HFF-Myc (cell line): ENCODE measurements around the gene GOLIM4.

Experiments
- DNase-seq: peaks from one replicate; pipeline ENCODE4 v3.0.0-alpha.2; 2011; ENCODE audit warnings: low read depth; ENCODE audit errors: extremely low read depth
- H3K4me3 ChIP-seq: replicated peaks from 2 replicates; pipeline ENCODE4 v1.5.1; 2011; ENCODE audit warnings: low read depth, mild to moderate bottlenecking, control low read depth, low read length
- CTCF ChIP-seq: IDR thresholded peaks from 2 replicates; pipeline ENCODE4 v1.5.1; 2012; ENCODE audit warnings: mild to moderate bottlenecking, low read depth, low read length, control low read depth; ENCODE audit errors: missing control alignments

GOLIM4 gene

GRCh38 chr3:168091302-168091858, 4.3 kb downstream of the GOLIM4 start:
- TF ChIP-seq CTCF = no peak
- no peak for DNase-seq
- H3K4me3 ChIP-seq = no peak overlapping the region

- no peak overlapping the region for H3K4me3 ChIP-seq
- no peak for DNase-seq
- TF ChIP-seq CTCF = no peak
Observed at GRCh38 chr3:168090306-168091085, 5.2 kb downstream of the GOLIM4 start.

- DNase-seq = no peak
- TF ChIP-seq CTCF = no peak
- H3K4me3 ChIP-seq = no peak overlapping the region
Observed at GRCh38 chr3:168089179-168089771, 6.4 kb downstream of the GOLIM4 start.

- H3K4me3 ChIP-seq = no peak overlapping the region
- no peak for DNase-seq
- TF ChIP-seq CTCF = peak; percentile 29
Observed at GRCh38 chr3:168088106-168088720, 7.5 kb downstream of the GOLIM4 start.

- DNase-seq = no peak
- no peak overlapping the region for H3K4me3 ChIP-seq
- TF ChIP-seq CTCF = no peak
Observed at GRCh38 chr3:168087539-168087938, 8.2 kb downstream of the GOLIM4 start.

- no peak for TF ChIP-seq CTCF
- no peak overlapping the region for H3K4me3 ChIP-seq
- no peak for DNase-seq
Observed at GRCh38 chr3:168086541-168087260, 9.0 kb downstream of the GOLIM4 start.
